ENCODE measurements around the gene THOC6.

- no peak for TF ChIP-seq GATA2 (IDR thresholded peaks at IDR 0.05; ENCODE audit: low read depth, low read length)
- no peak for TF ChIP-seq GATA3 (IDR thresholded peaks at IDR 0.05; ENCODE audit: low read depth, low read length)
Measured at GRCh38 chr16:3071655-3072054, 47.8 kb downstream of the THOC6 start.
